H9 (cell line): ENCODE measurements around the gene TRIM54. TPM values are rescaled to one million over a fixed set of nuclear protein-coding genes. Genes with fewer than 3 reads are reported as not detected.

Experiments
- DNase-seq: peaks from one replicate; pipeline ENCODE4 v3.0.0-alpha.2; 2017
- H2AFZ ChIP-seq: one replicate; pipeline ENCODE4 v1.6.1; 2013; ENCODE audit warnings: mild to moderate bottlenecking, low read length, control low read depth, moderate library complexity
- H2AK5ac ChIP-seq: 2 replicates; pipeline ENCODE4 v1.6.1; 2013; ENCODE audit warnings: low read length, control low read depth, mixed read lengths; ENCODE audit not compliant: insufficient read length
- H2BK120ac ChIP-seq: one replicate; pipeline ENCODE4 v1.6.1; 2013; ENCODE audit warnings: low read depth, mild to moderate bottlenecking, low read length, control low read depth, inconsistent platforms; ENCODE audit not compliant: poor library complexity, severe bottlenecking
- H2BK12ac ChIP-seq: 2 replicates; pipeline ENCODE4 v1.6.1; 2013; ENCODE audit warnings: low read length, control low read depth, mixed read lengths, low read depth; ENCODE audit not compliant: insufficient read length
- H2BK15ac ChIP-seq: 2 replicates; pipeline ENCODE4 v1.6.1; 2013; ENCODE audit warnings: low read depth, low read length, control low read depth
- H2BK20ac ChIP-seq: one replicate; pipeline ENCODE4 v1.6.1; 2013; ENCODE audit warnings: low read depth, mild to moderate bottlenecking, low read length, control low read depth, inconsistent platforms; ENCODE audit not compliant: poor library complexity, severe bottlenecking
- H2BK5ac ChIP-seq: 2 replicates; pipeline ENCODE4 v1.6.1; 2013; ENCODE audit warnings: low read length, control low read depth, mixed read lengths; ENCODE audit not compliant: insufficient read length
- H3K14ac ChIP-seq: 2 replicates; pipeline ENCODE4 v1.6.1; 2013; ENCODE audit warnings: low read length, control low read depth; ENCODE audit not compliant: insufficient read depth
- H3K18ac ChIP-seq: 2 replicates; pipeline ENCODE4 v1.6.1; 2013; ENCODE audit warnings: low read depth, mild to moderate bottlenecking, mixed read lengths, low read length, control low read depth; ENCODE audit not compliant: insufficient read length
- H3K23ac ChIP-seq: 2 replicates; pipeline ENCODE4 v1.6.1; 2013; ENCODE audit warnings: low read length, control low read depth, mixed read lengths, low read depth; ENCODE audit not compliant: insufficient read length
- H3K23me2 ChIP-seq: 2 replicates; pipeline ENCODE4 v1.6.1; 2013; ENCODE audit warnings: low read depth, mild to moderate bottlenecking, mixed read lengths, low read length, control low read depth; ENCODE audit not compliant: insufficient read length, poor library complexity, severe bottlenecking
- H3K27ac ChIP-seq: 2 replicates; pipeline ENCODE4 v1.5.1; 2013; ENCODE audit warnings: low read length, control low read depth, mixed read lengths, low read depth; ENCODE audit not compliant: insufficient read length
- H3K27me3 ChIP-seq: 2 replicates; pipeline ENCODE4 v1.6.1; 2013; ENCODE audit warnings: low read length, control low read depth, inconsistent platforms; ENCODE audit not compliant: insufficient read depth
- H3K4ac ChIP-seq: 2 replicates; pipeline ENCODE4 v1.6.1; 2013; ENCODE audit warnings: low read depth, mild to moderate bottlenecking, control low read depth, inconsistent platforms, low read length, moderate library complexity
- H3K4me1 ChIP-seq: 2 replicates; pipeline ENCODE4 v1.6.1; 2013; ENCODE audit warnings: low read length, control low read depth, inconsistent platforms; ENCODE audit not compliant: insufficient read depth
- H3K4me2 ChIP-seq: 2 replicates; pipeline ENCODE4 v1.6.1; 2013; ENCODE audit warnings: low read length, control low read depth, mixed read lengths; ENCODE audit not compliant: insufficient read length, insufficient read depth
- H3K56ac ChIP-seq: 2 replicates; pipeline ENCODE4 v1.6.1; 2013; ENCODE audit warnings: low read depth, mild to moderate bottlenecking, mixed read lengths, low read length, control low read depth; ENCODE audit not compliant: insufficient read length
- H3K79me1 ChIP-seq: 2 replicates; pipeline ENCODE4 v1.6.1; 2013; ENCODE audit warnings: low read depth, mild to moderate bottlenecking, moderate library complexity, low read length, control low read depth, inconsistent platforms; ENCODE audit not compliant: insufficient read depth, poor library complexity, severe bottlenecking
- H3K79me2 ChIP-seq: 2 replicates; pipeline ENCODE4 v1.6.1; 2013; ENCODE audit warnings: low read length, control low read depth, inconsistent platforms; ENCODE audit not compliant: insufficient read depth
- H3K9ac ChIP-seq: 2 replicates; pipeline ENCODE4 v1.6.1; 2013; ENCODE audit warnings: low read length, control low read depth, mixed read lengths; ENCODE audit not compliant: insufficient read length; ENCODE audit errors: extremely low read depth
- H3K9me3 ChIP-seq: one replicate; pipeline ENCODE4 v1.6.1; 2013; ENCODE audit warnings: low read depth, low read length, inconsistent platforms; ENCODE audit not compliant: control insufficient read depth
- H3T11ph ChIP-seq: one replicate; pipeline ENCODE4 v1.6.1; 2013; ENCODE audit warnings: mild to moderate bottlenecking, low read length, control low read depth, inconsistent platforms
- H4K20me1 ChIP-seq: one replicate; pipeline ENCODE4 v1.6.1; 2013; ENCODE audit not compliant: control insufficient read depth, insufficient read length, insufficient read depth
- H4K5ac ChIP-seq: 2 replicates; pipeline ENCODE4 v1.6.1; 2013; ENCODE audit warnings: low read depth, mild to moderate bottlenecking, mixed read lengths, low read length, control low read depth; ENCODE audit not compliant: insufficient read length
- H4K8ac ChIP-seq: replicated peaks from 2 replicates; pipeline ENCODE4 v1.6.1; 2013; ENCODE audit warnings: low read length, control low read depth, mixed read lengths, low read depth; ENCODE audit not compliant: insufficient read length
- H4K91ac ChIP-seq: 2 replicates; pipeline ENCODE4 v1.6.1; 2013; ENCODE audit warnings: low read depth, mild to moderate bottlenecking, moderate library complexity, mixed read lengths, low read length, control low read depth; ENCODE audit not compliant: insufficient read length
- H3K27ac Mint-ChIP-seq, 3 experiments: 2 replicates in 2 of 3; 3 replicates in 1 of 3; pipeline ENCODE4 v1.8.0; 2020 to 2021; ENCODE audit warnings: mixed read lengths in 3 of 3, mild to moderate bottlenecking in 1 of 3, moderate library complexity in 1 of 3
- H3K27me3 Mint-ChIP-seq: 2 replicates; pipeline ENCODE4 v1.8.0; 2021; ENCODE audit warnings: low read depth, mild to moderate bottlenecking, moderate library complexity, mixed read lengths
- H3K36me3 Mint-ChIP-seq, 3 experiments: 2 replicates in 2 of 3; 3 replicates in 1 of 3; pipeline ENCODE4 v1.8.0; 2020 to 2021; ENCODE audit warnings: low read depth in 3 of 3, mixed read lengths in 3 of 3; ENCODE audit not compliant: insufficient read depth in 1 of 3
- H3K4me1 Mint-ChIP-seq, 2 experiments: 2 replicates each; pipeline ENCODE4 v1.8.0; 2020; ENCODE audit warnings: mixed read lengths in 2 of 2
- H3K4me3 Mint-ChIP-seq, 2 experiments: 2 replicates in 1 of 2; 3 replicates in 1 of 2; pipeline ENCODE4 v1.8.0; 2020 to 2021; ENCODE audit warnings: mild to moderate bottlenecking in 2 of 2, mixed read lengths in 2 of 2, moderate library complexity in 1 of 2
- H3K9me3 Mint-ChIP-seq, 2 experiments: 2 replicates in 1 of 2; 3 replicates in 1 of 2; pipeline ENCODE4 v1.8.0; 2020; ENCODE audit warnings: mild to moderate bottlenecking in 2 of 2, mixed read lengths in 2 of 2, moderate library complexity in 1 of 2
- CTCF ChIP-seq: fragments of 200-600 bp; sonication (generic); conservative IDR thresholded peaks from 3 replicates; pipeline ENCODE4 v1.8.0; 2021; ENCODE audit warnings: antibody characterized with exemption, mild to moderate bottlenecking
- WGBS: extraction: QIAGEN DNeasy Blood & Tissue Kit; methylation state at CpG from one replicate; pipeline ENCODE4 v1.1.7; 2013; ENCODE audit warnings: missing lambda C conversion rate, low lambda C conversion rate, mixed read lengths; ENCODE audit not compliant: insufficient read length; ENCODE audit errors: extremely low coverage; 5-methylcytosine and 5-hydroxymethylcytosine counted together
- total RNA-seq: library from RNA; stranded (reverse); gene quantifications from 2 replicates; pipeline ENCODE4 v1.2.1, GENCODE V29; 2021

Gene TRIM54
- total RNA-seq, 1 experiment from 2014 or later, result 5.0 TPM

GRCh38 chr2:27322766-27323595, 40.8 kb downstream of the TRIM54 start, which contains the start of gene MPV17:
Gene MPV17 (minus strand): TSS chr2:27323097. CDS start chr2:27322517, 580 bp downstream.
- Histone ChIP-seq H3K4me1 (0 out of 2 replicates have a peak, but pooled peaks cover 2% of the 10 kb centered on the region), H3K79me2 (no peaks in the 10 kb centered on the region), H3K27me3 (no peaks in the 10 kb centered on the region), H4K8ac (no peak within 1 kb of the TSS), H3K79me1 (no peaks in the 10 kb centered on the region), H3K18ac (peak within 1 kb of the TSS; percentile 85), H2BK12ac (peak within 1 kb of the TSS; percentile 76), H3K56ac (no peak within 1 kb of the TSS), H3K9me3 (no peaks in the 10 kb centered on the region), H3K23ac (no peak within 1 kb of the TSS), H4K91ac (no peak within 1 kb of the TSS), H3K23me2 (peaks cover 10% of the 10 kb centered on the region), H4K5ac (peak within 1 kb of the TSS; percentile 19), H4K20me1 (no peaks in the 10 kb centered on the region), H2BK5ac (no peak within 1 kb of the TSS), H2BK120ac (no peak within 1 kb of the TSS), H3K4me2 (peak within 1 kb of the TSS; percentile 98), H2AFZ (no peak within 1 kb of the TSS), H3T11ph (no peak within 1 kb of the TSS), H2AK5ac (no peak within 1 kb of the TSS), H3K27ac (no peak within 1 kb of the TSS), H3K9ac (peak within 1 kb of the TSS; percentile 93), H3K4ac (no peak within 1 kb of the TSS; the same call in 1 of the 2 replicates), H3K14ac (peak within 1 kb of the TSS; percentile 94), H2BK15ac (no peak within 1 kb of the TSS), H2BK20ac (no peak within 1 kb of the TSS)
- Mint-ChIP-seq H3K9me3 (peaks cover 0 to 2% of the 10 kb centered on the region in 2 experiments; a peak in 2 of 5 replicates), H3K4me3 (peak within 1 kb of the TSS; percentile 87 to 98), H3K27me3 (no peaks in the 10 kb centered on the region), H3K4me1 (peaks cover 13 to 19% of the 10 kb centered on the region in 2 experiments), H3K27ac (peak within 1 kb of the TSS; percentile 98 to 99 (median 99)), H3K36me3 (peaks cover 12 to 25% (median 21%) of the 10 kb centered on the region in 3 experiments)
- no peak for TF ChIP-seq CTCF
- DNase-seq, result peak; percentile 95
- WGBS, result no CpG with 5 or more reads among the region's 39 CpGs
